Colonic mucosa (tissue), 4 donors: ENCODE results near the gene ZNF791. TPM values are rescaled to one million over a fixed set of nuclear protein-coding genes. Genes with fewer than 3 reads are reported as not detected.
A peak's percentile ranks its signal among the peaks of the same experiment; 100 is the strongest.
"Not testable (repeated sequence)": the region's sequence is repeated elsewhere in the genome, so short reads cannot be mapped to it uniquely, and the experiment has no call there.

ENCODE experiments used
- DNase-seq: peaks from one replicate; pipeline ENCODE4 v3.0.0-alpha.2; 2020
- H3K27ac ChIP-seq: fragments of 200-600 bp; one replicate; pipeline ENCODE4 v1.8.0; 2021
- H3K27me3 ChIP-seq: fragments of 200-600 bp; one replicate; pipeline ENCODE4 v1.8.0; 2021
- H3K36me3 ChIP-seq: fragments of 200-600 bp; one replicate; pipeline ENCODE4 v1.8.0; 2021
- H3K4me1 ChIP-seq: fragments of 200-600 bp; one replicate; pipeline ENCODE4 v1.8.0; 2021; ENCODE audit warnings: mild to moderate bottlenecking
- H3K4me3 ChIP-seq: fragments of 200-600 bp; one replicate; pipeline ENCODE4 v1.8.0; 2021
- H3K9ac ChIP-seq, 2 donors: one replicate each; pipeline ENCODE4 v1.7.0; 2013; ENCODE audit warnings: control low read depth in 2 of 2, low read depth in 2 of 2, low read length in 2 of 2
- H3K9me3 ChIP-seq: fragments of 200-600 bp; one replicate; pipeline ENCODE4 v1.8.0; 2021
- CTCF ChIP-seq: fragments of 200-600 bp; IDR thresholded peaks from one replicate; pipeline ENCODE4 v1.8.0; 2022; ENCODE audit warnings: antibody characterized with exemption, mild to moderate bottlenecking
- intact Hi-C: fragments of 100-400 bp; cut with DNase I; formaldehyde crosslinking; loops from one replicate; pipeline ENCODE4 v1.14.1; 2022
- total RNA-seq, 2 donors: library from RNA; stranded (reverse); fragmentation: NEBNext Ultra II Directional in 1 of 2; extraction: Animal tissue kit (Norgen Biotek cat#: 25700) in 1 of 2; gene quantifications; one replicate each; pipeline ENCODE4 v1.2.1, GENCODE V29; 2021
- donor health status: healthy.
- donor health status: DM: no; HTN: no; CAD: no.
- donor health status: DM: no; HTN: no; CAD: no.

ZNF791 gene
- total RNA-seq, 2 donors from 2014 or later: 17.9 to 20.5 TPM

GRCh38 chr19:12638611-12639182, 28.0 kb downstream of the ZNF791 start:
- H3K4me3 ChIP-seq: no peak overlapping the region
- no peak for TF ChIP-seq CTCF

GRCh38 chr19:12639901-12640613, 29.3 kb downstream of the ZNF791 start:
- no peak overlapping the region for H3K27ac ChIP-seq
- no peak overlapping the region for H3K9ac ChIP-seq
- no peak overlapping the region for H3K4me3 ChIP-seq
- H3K36me3 ChIP-seq: no peaks in the 10 kb centered on the region
- TF ChIP-seq CTCF: peak; percentile 82
- H3K9me3 ChIP-seq: no peaks in the 10 kb centered on the region
- H3K27me3 ChIP-seq: no peaks in the 10 kb centered on the region
- intact Hi-C loops: no loop called here
- peak; percentile 83 for DNase-seq
- H3K4me1 ChIP-seq: no peaks in the 10 kb centered on the region

More at GRCh38 chr19:12638611-12639182, 28.0 kb downstream of the ZNF791 start:
- H3K27ac ChIP-seq: no peak overlapping the region
- no peak overlapping the region for H3K9ac ChIP-seq
- DNase-seq: no peak
- H3K4me1 ChIP-seq: no peaks in the 10 kb centered on the region
- no peaks in the 10 kb centered on the region for H3K9me3 ChIP-seq
- H3K27me3 ChIP-seq: no peaks in the 10 kb centered on the region
- no peaks in the 10 kb centered on the region for H3K36me3 ChIP-seq
- intact Hi-C loops: no loop called here

DNA sequence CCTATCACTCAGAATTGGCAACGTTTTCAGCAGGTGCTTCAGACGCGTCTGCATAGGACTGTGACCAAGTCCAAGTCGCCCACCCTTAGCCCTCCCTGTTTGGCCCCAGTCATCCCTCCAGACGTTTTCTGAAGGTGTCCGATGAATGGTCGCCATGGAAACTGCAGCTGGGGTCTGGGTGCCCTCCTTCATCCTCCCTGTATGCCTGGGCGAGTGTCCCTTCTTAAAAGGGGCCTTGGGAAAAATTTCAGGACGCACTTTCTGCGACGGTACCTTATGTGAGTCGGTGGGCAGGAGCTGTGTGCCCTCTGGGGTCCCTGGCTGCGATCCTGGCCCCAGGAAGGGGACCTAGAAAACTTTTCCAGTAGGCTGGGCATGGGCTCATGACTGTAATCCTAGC, 30.7 kb downstream of the ZNF791 start:
- Histone ChIP-seq H3K36me3 (no peaks in the 10 kb centered on the region), H3K9me3 (no peaks in the 10 kb centered on the region), H3K4me1 (no peaks in the 10 kb centered on the region), H3K27me3 (no peaks in the 10 kb centered on the region), H3K27ac (no peak overlapping the region), H3K4me3 (no peak overlapping the region), H3K9ac (no peak overlapping the region)
- DNase-seq: no peak
- no peak for TF ChIP-seq CTCF
- intact Hi-C loops: no loop called here

GRCh38 chr19:12642506-12642905, 31.8 kb downstream of the ZNF791 start:
- no peak overlapping the region for H3K4me3 ChIP-seq
- no peak overlapping the region for H3K27ac ChIP-seq
- H3K4me1 ChIP-seq: no peaks in the 10 kb centered on the region
- no peak for TF ChIP-seq CTCF
- no peaks in the 10 kb centered on the region for H3K27me3 ChIP-seq
- H3K36me3 ChIP-seq: no peaks in the 10 kb centered on the region
- DNase-seq: no peak
- H3K9ac ChIP-seq: no peak overlapping the region
- H3K9me3 ChIP-seq: no peaks in the 10 kb centered on the region
- intact Hi-C loops: no loop called here

DNA sequence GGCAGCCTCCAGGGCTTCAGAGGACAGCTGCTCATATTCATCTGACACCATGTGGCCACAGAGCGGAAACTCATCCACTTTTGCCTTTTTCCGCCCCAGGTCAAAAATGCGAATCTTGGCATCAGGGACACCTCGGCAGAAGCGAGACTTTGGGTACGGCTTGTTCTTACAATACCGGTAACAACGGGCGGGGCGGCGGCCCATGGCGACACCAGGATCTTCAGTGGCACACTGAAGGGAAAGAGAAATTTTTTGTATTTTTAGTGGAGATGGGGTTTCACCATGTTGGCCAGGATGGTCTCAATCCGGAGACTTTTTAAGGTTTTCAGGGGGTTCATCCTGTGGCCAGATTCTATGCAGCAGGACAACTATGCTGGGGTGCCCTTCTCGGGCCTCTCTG, 33.0 kb downstream of the ZNF791 start:
- H3K4me3 ChIP-seq, H3K27me3 ChIP-seq, H3K9ac ChIP-seq, intact Hi-C loops, H3K9me3 ChIP-seq, H3K27ac ChIP-seq, DNase-seq, H3K36me3 ChIP-seq, H3K4me1 ChIP-seq: not testable (repeated sequence)

- no peaks in the 10 kb centered on the region for H3K9me3 ChIP-seq
- H3K4me1 ChIP-seq: peaks cover 3% of the 10 kb centered on the region
- no peaks in the 10 kb centered on the region for H3K36me3 ChIP-seq
- H3K9ac ChIP-seq: no peak overlapping the region
- H3K27me3 ChIP-seq: no peaks in the 10 kb centered on the region
- intact Hi-C loops: no loop called here
- H3K27ac ChIP-seq: no peak overlapping the region
- no peak for DNase-seq
- H3K4me3 ChIP-seq: no peak overlapping the region
- no peak for TF ChIP-seq CTCF
These were observed 35.8 kb downstream of the ZNF791 start for GRCh38 chr19:12646551-12646950.
